Loucy (cell line): Measurements from ENCODE around the gene FBLN5.

Experiments used
- CTCF ChIP-seq: fragments of 200-600 bp; sonication (generic); conservative IDR thresholded peaks from 2 replicates; pipeline ENCODE4 v1.5.1; 2014; ENCODE audit warnings: mild to moderate bottlenecking, antibody characterized with exemption, low read length
- EZH2phosphoT487 ChIP-seq: fragments of 200-600 bp; IDR thresholded peaks from 2 replicates; pipeline ENCODE4 v1.6.1; 2018; ENCODE audit warnings: antibody characterized with exemption, mild to moderate bottlenecking, moderate library complexity, borderline replicate concordance

GRCh38 chr14:91934554-91935285 is 12.8 kb downstream of the FBLN5 start:
- TF ChIP-seq CTCF (no peak), EZH2phosphoT487 (no peak)
